IMR-90 (cell line): Measurements from ENCODE around the gene FRAS1. TPM values are rescaled to one million over a fixed set of nuclear protein-coding genes. Genes with fewer than 3 reads are reported as not detected.
"Not testable (repeated sequence)": the region's sequence is repeated elsewhere in the genome, so short reads cannot be mapped to it uniquely, and the experiment has no call there.

Experiments used
- ATAC-seq: fragments of 200-7000 bp; cut with Tn5 transposase; 2 replicates; pipeline ENCODE4 v1.9.1; 2020; ENCODE audit warnings: low read depth, mild to moderate bottlenecking, moderate library complexity
- BruUV-seq: library from RNA; stranded (reverse); fragments of 400-500 nt; replicated peaks from 2 replicates; lab custom pipeline; 2021; lab: Mats Ljungman, UMichigan
- CTCF ChIA-PET: fragments of 300-600 bp; formaldehyde crosslinking; extraction: SDS; loops from one replicate; lab custom pipeline; 2021; ENCODE audit warnings: antibody characterized with exemption; lab: Yijun Ruan, JAX
- POLR2A ChIA-PET: fragments of 300-600 bp; sonication (Branson Sonifier 250); formaldehyde crosslinking; loops from one replicate; lab custom pipeline; 2022; ENCODE audit warnings: antibody characterized with exemption; ENCODE audit not compliant: unreplicated experiment; lab: Charles Lee
- DNase-seq: peaks from one replicate; pipeline ENCODE4 v3.0.0; 2013
- H2AFZ ChIP-seq: replicated peaks from 2 replicates; pipeline ENCODE3; 2013; ENCODE audit warnings: low read length, mild to moderate bottlenecking; ENCODE audit not compliant: poor library complexity
- H2AK5ac ChIP-seq: 2 replicates; pipeline ENCODE4 v1.6.1; 2013; ENCODE audit warnings: low read depth, low read length, inconsistent platforms
- H2AK9ac ChIP-seq: replicated peaks from 2 replicates; pipeline ENCODE3; 2013; ENCODE audit warnings: mild to moderate bottlenecking, low read depth, low read length, moderate library complexity; ENCODE audit not compliant: poor library complexity
- H2BK120ac ChIP-seq: 2 replicates; pipeline ENCODE4 v1.6.1; 2013; ENCODE audit warnings: low read depth, low read length, inconsistent platforms
- H2BK15ac ChIP-seq: 3 replicates; pipeline ENCODE4 v1.6.1; 2013; ENCODE audit warnings: low read depth, low read length, inconsistent platforms
- H2BK20ac ChIP-seq: 2 replicates; pipeline ENCODE4 v1.6.1; 2013; ENCODE audit warnings: low read depth, mild to moderate bottlenecking, inconsistent platforms, low read length, moderate library complexity
- H2BK5ac ChIP-seq: 2 replicates; pipeline ENCODE4 v1.6.1; 2013; ENCODE audit warnings: mild to moderate bottlenecking, low read depth, low read length, inconsistent platforms; ENCODE audit not compliant: poor library complexity, severe bottlenecking
- H3K14ac ChIP-seq: replicated peaks from 2 replicates; pipeline ENCODE4 v1.6.1; 2013; ENCODE audit warnings: low read depth, low read length, inconsistent platforms
- H3K18ac ChIP-seq: 2 replicates; pipeline ENCODE4 v1.6.1; 2013; ENCODE audit warnings: low read depth, low read length, control low read depth
- H3K23ac ChIP-seq: 2 replicates; pipeline ENCODE4 v1.6.1; 2013; ENCODE audit warnings: low read depth, low read length, inconsistent platforms
- H3K27ac ChIP-seq: 2 replicates; pipeline ENCODE4 v1.5.1; 2013; ENCODE audit warnings: mild to moderate bottlenecking, control low read depth, low read length; ENCODE audit not compliant: insufficient read depth
- H3K27me3 ChIP-seq: 2 replicates; pipeline ENCODE4 v1.6.1; 2013; ENCODE audit warnings: low read length; ENCODE audit not compliant: control insufficient read depth, insufficient read depth
- H3K36me3 ChIP-seq: 2 replicates; pipeline ENCODE4 v1.6.1; 2013; ENCODE audit warnings: low read length, mixed read lengths; ENCODE audit not compliant: control insufficient read depth, insufficient read depth
- H3K4ac ChIP-seq: 2 replicates; pipeline ENCODE4 v1.6.1; 2013; ENCODE audit warnings: low read depth, low read length, inconsistent platforms
- H3K4me1 ChIP-seq: 2 replicates; pipeline ENCODE4 v1.6.1; 2013; ENCODE audit warnings: low read length, mixed read lengths; ENCODE audit not compliant: control insufficient read depth, insufficient read depth
- H3K4me2 ChIP-seq: 2 replicates; pipeline ENCODE4 v1.6.1; 2013; ENCODE audit warnings: low read depth, mild to moderate bottlenecking, control low read depth, low read length, moderate library complexity
- H3K4me3 ChIP-seq: 2 replicates; pipeline ENCODE4 v1.5.1; 2013; ENCODE audit warnings: low read depth, mild to moderate bottlenecking, control low read depth, low read length, moderate library complexity; ENCODE audit not compliant: insufficient read depth
- H3K56ac ChIP-seq: 2 replicates; pipeline ENCODE4 v1.6.1; 2013; ENCODE audit warnings: low read length, inconsistent platforms; ENCODE audit not compliant: insufficient read depth; ENCODE audit errors: extremely low read depth
- H3K79me1 ChIP-seq, 2 experiments: 2 replicates each; pipeline ENCODE4 v1.6.1; 2013; ENCODE audit warnings: low read length in 2 of 2, inconsistent platforms in 1 of 2, low read depth in 1 of 2
- H3K9ac ChIP-seq: 2 replicates; pipeline ENCODE4 v1.6.1; 2013; ENCODE audit warnings: low read depth, low read length, control low read depth
- H3K9me1 ChIP-seq: 2 replicates; pipeline ENCODE4 v1.6.1; 2013; ENCODE audit warnings: low read length, inconsistent platforms; ENCODE audit not compliant: insufficient read depth
- H3K9me3 ChIP-seq: 2 replicates; pipeline ENCODE4 v1.6.1; 2013; ENCODE audit warnings: low read length; ENCODE audit not compliant: control insufficient read depth, insufficient read depth
- H4K20me1 ChIP-seq: 2 replicates; pipeline ENCODE4 v1.6.1; 2013; ENCODE audit warnings: low read length, inconsistent platforms; ENCODE audit not compliant: insufficient read depth
- H4K5ac ChIP-seq: 2 replicates; pipeline ENCODE4 v1.6.1; 2013; ENCODE audit warnings: mild to moderate bottlenecking, low read depth, low read length, control low read depth
- H4K8ac ChIP-seq, 2 experiments: 2 replicates each; pipeline ENCODE4 v1.6.1; 2013; ENCODE audit warnings: low read depth in 2 of 2, low read length in 2 of 2, control low read depth in 1 of 2, inconsistent platforms in 1 of 2
- H4K91ac ChIP-seq: 2 replicates; pipeline ENCODE4 v1.6.1; 2013; ENCODE audit warnings: low read depth, low read length, inconsistent platforms; ENCODE audit not compliant: insufficient read depth
- WGBS, 2 experiments: methylation state at CpG; one replicate each; pipeline versions ENCODE4 v1.1.5 to v1.1.7; 2013; ENCODE audit warnings: missing lambda C conversion rate in 2 of 2; ENCODE audit not compliant: insufficient read length in 1 of 2; ENCODE audit errors: extremely low coverage in 2 of 2; 5-methylcytosine and 5-hydroxymethylcytosine counted together
- dilution Hi-C: fragments of 300-500 bp; cut with HindIII; formaldehyde crosslinking; loops from one replicate; pipeline ENCODE4 v1.14.3; 2018; ENCODE audit warnings: low sequenced_read_pairs; ENCODE audit not compliant: unreplicated experiment
- in situ Hi-C: fragments of 300-500 bp; cut with MboI; formaldehyde crosslinking; loops from 3 replicates; pipeline ENCODE4 v1.14.3; 2019; ENCODE audit warnings: low sequenced_read_pairs, inconsistent platforms, mixed read lengths
- intact Hi-C: fragments of 100-400 bp; cut with micrococcal nuclease; formaldehyde crosslinking; loops from 2 replicates; pipeline ENCODE4 v1.10.0; 2022
- polyA plus RNA-seq, 3 experiments: library from polyadenylated mRNA; depleted of rRNA; stranded (reverse); fragments of >200 nt; gene quantifications; 2 replicates each; pipeline ENCODE4 v1.2.3, GENCODE V29; 2012; ENCODE audit warnings: low replicate concordance in 1 of 3
- total RNA-seq: library from RNA; depleted of rRNA; stranded (reverse); fragments of >200 nt; gene quantifications from 2 replicates; pipeline ENCODE4 v1.2.3, GENCODE V29; 2012

FRAS1 gene
- total and polyA plus RNA-seq, 2 of the 4 experiments (the other 2 are of a cell fraction), result under 0.01 to 0.03 TPM

DNA sequence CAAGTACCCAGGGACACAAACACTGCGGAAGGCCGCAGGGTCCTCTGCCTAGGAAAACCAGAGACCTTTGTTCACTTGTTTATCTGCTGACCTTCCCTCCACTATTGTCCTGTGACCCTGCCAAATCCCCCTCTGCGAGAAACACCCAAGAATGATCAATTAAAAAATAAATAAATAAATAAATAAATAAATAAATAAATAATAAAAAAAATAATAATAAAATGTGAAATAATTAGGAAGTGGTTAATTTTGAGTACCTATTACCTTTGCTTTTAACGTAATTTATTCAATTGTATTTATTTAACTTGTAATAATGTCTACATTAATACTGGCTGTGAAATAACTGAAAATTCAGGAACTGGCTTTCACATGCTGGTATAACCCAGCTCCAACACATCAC is 491.8 kb downstream of the FRAS1 start:
- H3K27ac ChIP-seq, H3K9me3 ChIP-seq, dilution Hi-C loops, H4K5ac ChIP-seq, H3K4ac ChIP-seq, H2BK120ac ChIP-seq, H2BK20ac ChIP-seq, H3K14ac ChIP-seq, intact Hi-C loops, in situ Hi-C loops, DNase-seq, H3K36me3 ChIP-seq, H2AK9ac ChIP-seq, POLR2A ChIA-PET, H3K9ac ChIP-seq, H4K8ac ChIP-seq, H3K4me1 ChIP-seq, H2BK5ac ChIP-seq, H3K4me2 ChIP-seq, ATAC-seq, H2AFZ ChIP-seq, H2BK15ac ChIP-seq, H3K4me3 ChIP-seq, H3K56ac ChIP-seq, CTCF ChIA-PET, H3K18ac ChIP-seq, H3K23ac ChIP-seq, H3K27me3 ChIP-seq, H2AK5ac ChIP-seq, H4K91ac ChIP-seq, BruUV-seq, H4K20me1 ChIP-seq, H3K9me1 ChIP-seq, H3K79me1 ChIP-seq: not testable (repeated sequence)
- no CpG with 5 or more reads among the region's 4 CpGs for WGBS, 2 experiments
